Fibroblast of skin of abdomen (primary cell): ENCODE results near the gene RAB30.

Experiments used
- DNase-seq: peaks from one replicate; pipeline ENCODE4 v3.0.0-alpha.2; 2013

RAB30 gene

GRCh38 chr11:83070731-83071566, 748 bp downstream of the RAB30 start:
- DNase-seq: no peak

GRCh38 chr11:83070044-83070701, 1.5 kb downstream of the RAB30 start:
- peak; percentile 74 for DNase-seq

- no peak for DNase-seq
Measured at GRCh38 chr11:83069441-83070043, 2.2 kb downstream of the RAB30 start.

GRCh38 chr11:83068568-83068967, 3.1 kb downstream of the RAB30 start:
- DNase-seq: no peak

GRCh38 chr11:83064011-83064410, 7.7 kb downstream of the RAB30 start:
- DNase-seq: no peak

- peak; percentile 50 for DNase-seq
Measured at GRCh38 chr11:83063073-83063754, 8.5 kb downstream of the RAB30 start.

GRCh38 chr11:83061883-83062282, 9.8 kb downstream of the RAB30 start:
- DNase-seq: no peak

- DNase-seq: no peak
Measured at GRCh38 chr11:83060965-83061364, 10.7 kb downstream of the RAB30 start.

GRCh38 chr11:83057721-83058120, 14.0 kb downstream of the RAB30 start:
- DNase-seq: no peak

GRCh38 chr11:83056611-83057010, 15.1 kb downstream of the RAB30 start:
- DNase-seq: no peak

GRCh38 chr11:83056204-83056603, 15.5 kb downstream of the RAB30 start:
- DNase-seq: no peak

GRCh38 chr11:83054904-83055380, 16.8 kb downstream of the RAB30 start:
- DNase-seq: no peak

- no peak for DNase-seq
Measured at GRCh38 chr11:83054001-83054400, 17.7 kb downstream of the RAB30 start.

- DNase-seq: peak; percentile 98
Measured at GRCh38 chr11:83051760-83052671, 19.7 kb downstream of the RAB30 start.

GRCh38 chr11:83047515-83048225, 24.0 kb downstream of the RAB30 start:
- DNase-seq: peak; percentile 44

GRCh38 chr11:83046621-83047172, 25.0 kb downstream of the RAB30 start:
- DNase-seq: peak; percentile 52

GRCh38 chr11:83044958-83045712, 26.6 kb downstream of the RAB30 start:
- DNase-seq: peak; percentile 71

GRCh38 chr11:83042964-83043711, 28.6 kb downstream of the RAB30 start:
- DNase-seq: no peak

GRCh38 chr11:83041126-83041525, 30.6 kb downstream of the RAB30 start:
- no peak for DNase-seq
